Measurements from ENCODE around the gene THBS2.

THBS2 gene

DNA sequence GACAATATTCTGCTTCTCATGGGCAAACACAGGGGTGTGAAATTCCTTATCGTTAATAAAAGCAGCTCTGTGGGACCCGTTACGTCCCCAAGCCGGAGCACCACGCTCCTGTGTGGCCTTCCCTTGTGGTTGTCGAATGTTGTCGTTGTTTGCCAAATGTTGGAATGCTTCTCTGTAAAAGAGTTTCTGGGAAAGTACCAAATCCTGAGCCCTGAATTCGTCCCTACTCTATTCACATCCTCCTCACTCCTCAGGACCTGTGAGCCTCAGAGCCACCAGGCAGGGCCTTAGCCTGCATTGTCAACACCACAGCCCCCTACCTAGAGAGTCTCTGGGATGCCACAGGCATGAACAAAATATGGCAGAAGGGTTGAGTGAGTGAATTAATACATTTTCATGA lies 64.0 kb downstream of the THBS2 start:
- Mint-ChIP-seq H3K27me3 (ENCODE audit: low read depth) (peaks cover 5% of the 10 kb centered on the region), H3K27ac (peak overlapping the region; percentile 64 to 96 (median 93)), H3K9me3 (peaks cover 12% of the 10 kb centered on the region), H3K4me3 (no peak overlapping the region), H3K36me3 (ENCODE audit: low read depth) (no peaks in the 10 kb centered on the region), H3K4me1 (peaks cover 53% of the 10 kb centered on the region)
- TF ChIP-seq, protein P1, sequence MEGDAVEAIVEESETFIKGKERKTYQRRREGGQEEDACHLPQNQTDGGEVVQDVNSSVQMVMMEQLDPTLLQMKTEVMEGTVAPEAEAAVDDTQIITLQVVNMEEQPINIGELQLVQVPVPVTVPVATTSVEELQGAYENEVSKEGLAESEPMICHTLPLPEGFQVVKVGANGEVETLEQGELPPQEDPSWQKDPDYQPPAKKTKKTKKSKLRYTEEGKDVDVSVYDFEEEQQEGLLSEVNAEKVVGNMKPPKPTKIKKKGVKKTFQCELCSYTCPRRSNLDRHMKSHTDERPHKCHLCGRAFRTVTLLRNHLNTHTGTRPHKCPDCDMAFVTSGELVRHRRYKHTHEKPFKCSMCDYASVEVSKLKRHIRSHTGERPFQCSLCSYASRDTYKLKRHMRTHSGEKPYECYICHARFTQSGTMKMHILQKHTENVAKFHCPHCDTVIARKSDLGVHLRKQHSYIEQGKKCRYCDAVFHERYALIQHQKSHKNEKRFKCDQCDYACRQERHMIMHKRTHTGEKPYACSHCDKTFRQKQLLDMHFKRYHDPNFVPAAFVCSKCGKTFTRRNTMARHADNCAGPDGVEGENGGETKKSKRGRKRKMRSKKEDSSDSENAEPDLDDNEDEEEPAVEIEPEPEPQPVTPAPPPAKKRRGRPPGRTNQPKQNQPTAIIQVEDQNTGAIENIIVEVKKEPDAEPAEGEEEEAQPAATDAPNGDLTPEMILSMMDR (IDR thresholded peaks at IDR 0.05; ENCODE audit: unreplicated experiment in 3 of 3), result no peak

DNA sequence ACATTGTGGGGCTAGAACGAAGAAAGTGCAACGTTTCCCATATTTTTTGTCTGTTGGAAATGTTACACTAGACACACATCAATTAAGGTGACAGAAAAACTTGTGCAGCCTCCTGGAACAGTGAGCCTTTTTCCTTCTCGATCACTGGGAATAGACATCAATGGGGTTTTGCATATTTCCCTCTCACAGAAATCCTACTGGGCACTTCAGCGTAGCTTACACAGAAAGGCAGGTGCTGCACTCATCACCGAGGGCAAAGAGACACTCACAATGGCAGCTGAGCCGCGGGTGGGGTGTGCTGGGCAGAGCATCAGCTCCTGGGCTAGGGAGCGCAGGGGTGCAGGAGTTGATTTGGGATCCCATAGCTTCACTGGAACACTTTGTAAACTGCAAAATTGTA lies 64.5 kb downstream of the THBS2 start:
- Mint-ChIP-seq H3K4me3 (no peak overlapping the region), H3K36me3 (ENCODE audit: low read depth) (no peaks in the 10 kb centered on the region), H3K27ac (peak overlapping the region; percentile 53 to 96 (median 93)), H3K27me3 (ENCODE audit: low read depth) (peaks cover under 1% of the 10 kb centered on the region), H3K4me1 (peaks cover 52% of the 10 kb centered on the region), H3K9me3 (peaks cover 9% of the 10 kb centered on the region)
- TF ChIP-seq, protein P1 (IDR thresholded peaks at IDR 0.05; ENCODE audit: unreplicated experiment in 3 of 3), result no peak

DNA sequence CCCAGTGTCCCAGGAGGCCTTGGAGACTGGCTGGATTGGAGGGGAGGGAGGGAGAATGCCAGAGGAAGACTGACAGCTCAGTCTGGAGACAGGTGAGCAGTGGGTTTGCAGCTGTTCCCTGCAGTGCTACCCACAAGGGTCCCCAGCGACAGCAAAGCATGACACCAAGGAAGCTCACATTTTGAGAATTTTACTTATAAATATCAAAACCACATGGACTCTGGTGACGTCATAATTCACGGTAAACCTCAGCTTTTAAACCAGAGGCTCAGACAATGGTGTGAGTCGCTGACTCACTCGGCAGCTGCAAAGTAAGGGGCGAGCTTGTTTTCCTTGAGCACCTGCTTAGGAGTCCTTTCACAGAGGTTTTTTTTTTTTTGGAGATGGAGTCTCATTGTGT lies 65.2 kb downstream of the THBS2 start:
- Mint-ChIP-seq H3K4me3 (no peak overlapping the region), H3K27me3 (ENCODE audit: low read depth) (no peaks in the 10 kb centered on the region), H3K9me3 (peaks cover 9% of the 10 kb centered on the region), H3K4me1 (peaks cover 56% of the 10 kb centered on the region), H3K36me3 (ENCODE audit: low read depth) (no peaks in the 10 kb centered on the region), H3K27ac (peak overlapping the region; percentile 53 to 88 (median 84))
- TF ChIP-seq, protein P1 (IDR thresholded peaks at IDR 0.05; ENCODE audit: unreplicated experiment in 3 of 3), result no peak

DNA sequence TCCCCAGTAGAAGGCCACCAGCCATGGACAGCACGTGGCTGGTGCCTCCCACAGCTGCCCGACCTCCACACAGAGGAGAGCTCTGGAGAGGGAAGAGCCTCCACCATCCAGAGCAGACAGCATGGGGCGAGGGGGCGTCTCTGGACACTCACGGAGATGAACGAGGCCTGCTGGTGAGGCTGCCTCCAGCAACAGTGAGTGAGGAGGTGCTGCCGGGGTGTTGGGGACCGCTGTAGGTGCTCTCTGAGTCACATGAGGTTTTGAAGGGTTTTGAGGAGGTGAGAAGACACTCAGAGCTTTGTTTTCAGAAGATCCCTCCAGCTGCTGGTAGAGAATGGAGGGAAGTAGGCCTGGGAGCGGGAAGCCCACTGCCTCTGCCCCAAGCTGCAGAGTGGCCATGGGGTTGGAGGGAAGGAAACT lies 65.6 kb downstream of the THBS2 start:
- no peak overlapping the region for H3K4me3 Mint-ChIP-seq
- peaks cover 3% of the 10 kb centered on the region for H3K27me3 Mint-ChIP-seq (ENCODE audit: low read depth)
- H3K9me3 Mint-ChIP-seq, result peaks cover 9% of the 10 kb centered on the region
- H3K36me3 Mint-ChIP-seq (ENCODE audit: low read depth), result no peaks in the 10 kb centered on the region
- peaks cover 56% of the 10 kb centered on the region for H3K4me1 Mint-ChIP-seq
- TF ChIP-seq, protein P1 (IDR thresholded peaks at IDR 0.05; ENCODE audit: unreplicated experiment in 3 of 3), result no peak
- peak overlapping the region; percentile 28 to 88 (median 84) for H3K27ac Mint-ChIP-seq

DNA sequence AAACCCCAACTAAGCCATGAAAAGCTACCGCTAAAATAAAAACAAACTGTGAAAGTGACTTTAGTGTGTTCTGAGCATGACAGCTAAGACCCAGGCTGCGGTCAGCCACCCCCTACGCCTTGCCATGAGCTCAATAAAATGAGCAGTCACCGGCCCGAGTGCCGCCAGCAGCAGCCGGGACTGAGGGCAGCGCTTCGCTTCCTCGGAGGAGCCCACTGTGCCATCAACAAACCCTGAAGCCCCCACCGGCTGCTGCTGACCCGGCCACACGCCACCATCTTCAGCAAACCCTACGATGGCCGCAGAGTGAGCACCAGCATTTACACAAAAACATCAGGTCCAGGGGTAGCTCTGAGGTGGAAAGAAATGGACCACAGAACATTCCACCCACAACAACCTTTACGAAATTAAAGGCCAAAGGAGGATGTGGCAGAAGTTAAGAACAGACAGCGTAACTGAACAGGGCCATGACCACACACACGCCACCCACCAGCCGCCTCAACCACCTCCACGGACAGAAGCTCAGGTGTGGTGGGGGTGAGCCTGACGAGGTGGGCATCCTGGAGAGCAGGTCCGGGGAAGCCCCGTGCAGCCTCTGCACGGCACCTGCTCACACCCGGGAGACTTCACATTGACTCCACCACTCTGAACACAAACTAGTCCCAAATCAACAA lies 67.0 kb downstream of the THBS2 start:
- Mint-ChIP-seq H3K9me3 (peaks cover 8% of the 10 kb centered on the region), H3K4me3 (no peak overlapping the region), H3K27ac (peak overlapping the region in 2 of 3 experiments; percentile 84 to 88), H3K27me3 (ENCODE audit: low read depth) (peaks cover 4% of the 10 kb centered on the region), H3K4me1 (peaks cover 57% of the 10 kb centered on the region), H3K36me3 (ENCODE audit: low read depth) (no peaks in the 10 kb centered on the region)
- TF ChIP-seq, protein P1 (IDR thresholded peaks at IDR 0.05; ENCODE audit: unreplicated experiment in 3 of 3), result no peak
